GM21786 (cell line): Measurements from ENCODE around the gene ADAM17.

Source experiments
- ATAC-seq: cut with Tn5 transposase; IDR thresholded peaks from one replicate; pipeline ENCODE4 v1.9.1; 2021; ENCODE audit not compliant: unreplicated experiment

ADAM17 gene

GRCh38 chr2:9473308-9473984 lies 82.2 kb downstream of the ADAM17 start:
- ATAC-seq = no peak

GRCh38 chr2:9472511-9472910 lies 83.1 kb downstream of the ADAM17 start:
- no peak for ATAC-seq

GRCh38 chr2:9471206-9471605 lies 84.4 kb downstream of the ADAM17 start:
- ATAC-seq = no peak

- no peak for ATAC-seq
Measured at GRCh38 chr2:9467687-9468086, 87.9 kb downstream of the ADAM17 start.

GRCh38 chr2:9466147-9466683 lies 89.4 kb downstream of the ADAM17 start:
- ATAC-seq = no peak

GRCh38 chr2:9465170-9465569 lies 90.5 kb downstream of the ADAM17 start:
- ATAC-seq = no peak

- ATAC-seq = no peak
Measured at GRCh38 chr2:9463698-9464034, 92.0 kb downstream of the ADAM17 start.

- ATAC-seq = no peak
Measured at GRCh38 chr2:9462886-9463697, 92.5 kb downstream of the ADAM17 start.

GRCh38 chr2:9462313-9462712 lies 93.3 kb downstream of the ADAM17 start:
- ATAC-seq = no peak

- no peak for ATAC-seq
Measured at GRCh38 chr2:9461079-9461478, 94.6 kb downstream of the ADAM17 start.

GRCh38 chr2:9460441-9461017 lies 95.1 kb downstream of the ADAM17 start:
- ATAC-seq = no peak

- ATAC-seq = no peak
Measured at GRCh38 chr2:9451231-9451630, 104.4 kb downstream of the ADAM17 start.

GRCh38 chr2:9445089-9445488 lies 110.5 kb downstream of the ADAM17 start:
- ATAC-seq = no peak

GRCh38 chr2:9443526-9443925 lies 112.1 kb downstream of the ADAM17 start:
- no peak for ATAC-seq

- ATAC-seq = no peak
Measured at GRCh38 chr2:9441556-9441955, 114.1 kb downstream of the ADAM17 start.

- ATAC-seq = no peak
Measured at GRCh38 chr2:9440058-9440727, 115.4 kb downstream of the ADAM17 start.

GRCh38 chr2:9439536-9439935 lies 116.1 kb downstream of the ADAM17 start:
- ATAC-seq = no peak
